Inflammatory macrophage (primary cell): ENCODE results near the gene CALD1.
A peak's percentile ranks its signal among the peaks of the same experiment; 100 is the strongest.

Source experiments
- DNase-seq, 2 donors: peaks; one replicate each; pipeline ENCODE4 v3.0.0-alpha.2; 2020 to 2022

The CALD1 gene

DNA sequence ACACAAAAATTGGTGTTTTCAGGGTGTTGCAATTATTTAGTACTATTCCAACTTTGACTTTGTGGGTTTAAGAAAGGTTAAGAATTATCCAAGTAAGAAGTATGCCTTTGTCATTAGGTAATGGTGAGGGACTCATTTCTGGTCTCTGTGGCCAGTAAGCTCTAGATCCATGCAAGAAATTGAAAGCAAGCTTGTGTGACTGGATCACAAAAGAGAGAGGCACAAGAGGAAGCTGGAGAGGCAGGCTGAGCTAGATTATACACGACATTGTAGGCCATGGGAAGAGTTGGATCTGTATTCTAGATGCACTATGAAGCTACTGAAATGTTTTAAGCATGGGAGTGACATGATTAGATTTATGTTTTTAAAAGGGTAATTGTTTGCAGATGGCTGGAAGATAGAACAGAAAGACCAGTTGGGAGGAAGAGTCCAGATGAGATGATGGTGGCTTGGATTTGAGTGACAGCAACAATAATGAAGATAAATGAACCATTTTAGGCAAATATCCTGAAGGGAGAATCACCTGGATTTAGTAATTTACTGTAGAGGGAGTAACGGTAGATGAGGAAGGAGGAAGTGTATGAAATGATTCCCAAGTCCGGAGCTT lies 50.0 kb downstream of the CALD1 start:
- DNase-seq = no peak

DNA sequence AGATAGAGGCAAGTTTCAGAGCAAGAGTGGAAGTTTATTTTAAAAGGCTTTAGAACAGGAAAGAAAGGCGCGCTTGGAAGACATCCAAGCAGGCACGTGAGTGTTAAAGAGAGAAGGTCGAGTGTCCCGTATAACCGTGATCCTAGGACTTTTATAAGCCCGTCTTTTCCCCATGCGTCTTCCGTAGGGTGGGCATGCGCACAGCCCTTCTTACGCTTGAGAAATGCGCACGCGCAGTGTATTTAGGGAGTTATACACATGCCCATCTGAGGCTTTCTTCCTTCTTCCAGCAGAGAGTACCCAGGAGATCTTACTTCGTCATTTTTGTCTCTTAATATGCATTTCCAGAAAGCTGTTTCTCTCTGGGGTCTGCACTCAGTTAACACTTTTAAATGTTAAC lies 52.4 kb downstream of the CALD1 start:
- peak in 1 of 2 donors; percentile 43 for DNase-seq

DNA sequence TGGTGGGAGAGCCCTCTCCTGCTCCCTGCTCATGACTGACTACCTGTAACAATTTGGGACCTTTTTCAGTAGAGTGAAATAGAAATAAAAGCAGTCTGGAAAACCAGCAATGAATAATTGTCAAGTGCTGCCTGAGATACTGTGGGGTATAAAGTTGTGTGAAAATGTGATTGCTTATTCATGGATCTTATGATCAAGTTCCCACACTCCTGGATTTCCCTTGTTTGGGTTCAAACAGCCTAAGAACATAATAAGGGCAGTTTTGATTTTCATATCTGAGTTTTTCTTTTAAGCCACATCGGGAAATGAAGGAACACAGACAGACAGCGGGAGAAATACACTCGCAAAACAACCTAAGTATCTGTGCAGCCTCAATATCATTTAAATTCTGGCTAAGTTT lies 52.9 kb downstream of the CALD1 start:
- DNase-seq = no peak

DNA sequence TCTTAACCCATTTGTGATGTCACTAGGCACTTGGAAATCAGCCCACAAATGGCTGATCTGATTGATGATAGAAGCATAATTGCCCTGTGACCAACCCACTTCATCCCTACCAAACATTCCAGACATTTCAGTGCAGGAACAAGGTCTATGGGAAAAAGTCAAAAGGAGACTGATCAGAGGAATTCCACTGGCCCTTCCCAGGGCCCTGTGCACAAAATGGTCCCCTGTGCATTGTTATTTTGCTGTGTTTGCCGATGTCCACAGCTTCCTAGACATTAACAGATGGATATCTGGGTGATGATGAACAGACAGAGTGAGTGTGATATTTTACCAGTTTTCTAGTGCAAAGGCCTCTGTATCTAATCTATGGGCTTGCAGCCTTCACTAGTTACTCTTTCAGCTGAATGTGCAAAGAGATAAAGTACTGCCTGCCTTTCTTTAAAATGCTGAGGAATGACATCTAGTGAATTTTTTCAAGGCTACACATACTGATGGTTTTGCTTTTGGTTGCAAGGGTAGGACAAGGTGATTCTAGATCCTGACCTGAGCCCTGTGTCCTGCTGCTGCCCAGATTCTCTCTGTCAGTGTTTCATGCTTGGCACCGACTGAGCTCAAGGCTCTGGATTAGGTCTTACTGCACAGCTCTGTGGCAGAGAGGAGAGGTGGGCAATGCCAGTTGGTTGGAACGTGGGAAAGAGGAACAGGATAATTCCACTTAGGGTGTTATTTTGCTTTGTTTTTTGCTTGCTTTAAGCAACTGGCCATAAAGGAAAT lies 55.4 kb downstream of the CALD1 start:
- no peak for DNase-seq

DNA sequence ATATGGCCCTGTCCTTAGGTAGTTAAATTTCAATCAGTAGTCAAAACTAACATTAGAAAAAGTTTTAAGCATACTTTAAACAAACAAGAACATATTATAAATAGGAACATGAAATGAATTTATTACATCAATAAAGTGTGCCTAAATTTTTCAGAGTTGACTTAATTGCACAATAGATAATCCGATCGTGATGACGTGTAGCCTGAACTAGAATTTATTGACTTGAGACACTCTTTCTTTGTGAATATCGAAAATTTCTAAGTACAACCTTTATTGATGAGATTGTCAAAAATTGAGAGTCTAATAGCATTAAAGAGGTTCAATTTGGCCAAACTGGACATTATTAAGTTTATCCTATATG lies 56.0 kb downstream of the CALD1 start:
- DNase-seq = no peak

DNA sequence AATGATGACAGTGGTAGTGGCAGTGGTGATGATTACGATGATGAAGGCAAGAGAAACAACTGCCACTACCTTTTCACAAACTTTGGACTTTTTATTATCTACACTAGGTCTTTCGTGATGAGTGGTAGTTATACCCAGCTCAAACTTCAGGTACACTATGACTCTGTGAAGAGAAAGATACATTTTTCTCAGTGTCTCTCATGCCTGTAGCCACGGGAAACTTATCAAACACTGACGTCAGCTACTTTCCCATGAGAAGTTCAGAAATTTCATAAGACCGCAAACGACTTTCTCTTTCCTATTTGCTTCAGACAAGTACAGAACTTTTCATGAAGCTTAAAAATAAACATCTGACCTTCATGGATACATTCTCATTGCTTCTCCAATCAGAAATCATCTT lies 57.0 kb downstream of the CALD1 start:
- no peak for DNase-seq

DNA sequence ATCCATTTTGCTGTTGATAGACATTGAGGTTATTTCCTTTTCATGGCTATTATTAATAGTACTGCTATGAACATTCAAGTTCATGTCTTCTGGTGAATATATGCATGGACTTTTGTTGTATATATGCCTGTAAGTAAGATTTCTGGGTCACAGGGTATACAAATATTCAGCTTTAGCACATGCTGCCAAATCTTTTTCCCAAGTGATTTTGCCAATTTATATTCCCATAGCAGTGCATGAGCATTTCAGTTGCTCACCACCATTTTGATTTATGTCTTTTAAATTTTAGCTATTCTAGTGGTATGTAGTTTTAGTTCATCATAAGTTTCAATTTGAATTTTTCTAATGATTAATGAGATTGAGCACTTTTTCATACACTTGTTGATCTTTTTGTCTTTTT lies 59.9 kb downstream of the CALD1 start:
- DNase-seq = no peak

DNA sequence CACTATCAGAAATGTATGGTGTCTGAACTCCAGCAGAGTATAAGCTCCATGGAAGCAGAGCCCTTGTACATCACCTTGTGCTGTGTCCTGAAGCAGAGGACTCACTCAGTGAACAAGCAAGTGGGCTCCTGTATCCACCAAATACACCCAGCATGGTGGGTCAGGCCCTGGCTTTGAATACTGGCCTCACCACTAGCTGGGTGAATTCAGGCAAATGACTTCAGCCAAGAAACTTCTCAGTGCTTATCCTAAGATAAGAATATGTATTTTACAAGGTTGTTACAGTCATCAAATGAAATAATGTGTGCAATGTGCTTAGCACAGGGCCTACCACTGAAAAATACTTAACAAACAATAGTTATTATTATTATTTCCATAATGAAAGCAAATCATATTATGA lies 62.6 kb downstream of the CALD1 start:
- DNase-seq = no peak

DNA sequence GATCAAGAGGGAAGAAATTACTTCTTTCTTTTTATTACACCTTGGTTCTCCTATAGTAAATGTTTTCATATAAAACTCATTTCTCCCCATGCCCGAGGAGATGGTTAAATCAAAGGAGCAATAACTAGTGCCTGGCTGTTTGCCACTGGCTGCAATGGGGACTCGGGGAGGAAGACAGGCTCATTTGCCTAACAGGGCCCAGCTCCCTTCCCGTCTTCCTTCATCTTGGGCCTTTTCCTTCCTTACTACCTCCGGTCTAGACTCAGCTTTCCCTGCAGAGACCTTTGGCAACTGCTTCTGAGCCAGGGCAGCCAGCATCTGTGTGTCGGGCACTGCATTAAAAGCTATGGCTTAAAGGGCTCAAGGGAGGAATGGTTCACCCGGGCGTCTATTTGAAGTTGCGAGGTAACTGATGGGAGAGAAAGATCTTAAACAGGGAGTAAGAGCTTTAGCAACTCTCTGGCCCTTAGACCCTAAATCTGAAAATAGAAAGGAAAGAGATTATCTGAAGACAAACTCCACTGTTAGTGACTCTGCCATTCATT lies 63.5 kb downstream of the CALD1 start:
- no peak for DNase-seq

DNA sequence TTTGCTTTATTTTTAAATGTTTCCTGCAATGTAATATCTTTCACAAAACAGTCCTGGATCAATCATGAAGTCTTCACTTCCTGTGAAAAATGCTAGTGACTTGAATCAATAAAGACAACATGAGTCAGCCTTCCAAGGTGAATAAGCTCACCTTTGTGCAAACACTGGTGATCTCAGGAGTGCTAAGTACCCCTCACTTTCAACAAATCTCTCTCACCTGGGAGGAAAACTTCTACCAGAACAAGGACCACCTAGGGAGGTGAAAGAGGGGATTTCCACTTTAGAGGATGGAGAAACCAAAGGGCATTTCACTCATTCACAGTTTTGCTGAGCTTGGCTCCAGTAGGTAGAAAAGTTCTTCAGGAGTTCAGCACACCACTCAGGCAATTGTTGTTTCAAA lies 64.8 kb downstream of the CALD1 start:
- no peak for DNase-seq

DNA sequence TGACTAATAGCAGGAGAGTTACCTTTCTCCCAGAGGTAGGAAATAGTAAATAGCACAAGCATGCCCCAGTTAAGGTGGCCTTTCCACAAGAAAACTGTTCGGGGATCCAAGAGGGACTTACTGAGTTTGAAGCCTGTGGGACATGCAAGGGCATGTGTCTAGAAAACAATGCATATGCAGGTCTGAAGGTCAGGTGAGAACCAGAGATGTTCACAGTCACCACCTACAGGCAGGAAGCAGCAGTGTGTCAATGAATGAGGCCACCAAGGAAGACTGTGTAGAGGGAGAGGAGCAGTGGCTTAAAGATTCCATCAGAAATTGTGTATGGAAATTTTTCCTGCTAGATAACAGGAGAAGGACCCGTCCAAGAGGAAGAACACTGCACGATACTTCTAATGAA lies 66.0 kb downstream of the CALD1 start:
- no peak for DNase-seq

DNA sequence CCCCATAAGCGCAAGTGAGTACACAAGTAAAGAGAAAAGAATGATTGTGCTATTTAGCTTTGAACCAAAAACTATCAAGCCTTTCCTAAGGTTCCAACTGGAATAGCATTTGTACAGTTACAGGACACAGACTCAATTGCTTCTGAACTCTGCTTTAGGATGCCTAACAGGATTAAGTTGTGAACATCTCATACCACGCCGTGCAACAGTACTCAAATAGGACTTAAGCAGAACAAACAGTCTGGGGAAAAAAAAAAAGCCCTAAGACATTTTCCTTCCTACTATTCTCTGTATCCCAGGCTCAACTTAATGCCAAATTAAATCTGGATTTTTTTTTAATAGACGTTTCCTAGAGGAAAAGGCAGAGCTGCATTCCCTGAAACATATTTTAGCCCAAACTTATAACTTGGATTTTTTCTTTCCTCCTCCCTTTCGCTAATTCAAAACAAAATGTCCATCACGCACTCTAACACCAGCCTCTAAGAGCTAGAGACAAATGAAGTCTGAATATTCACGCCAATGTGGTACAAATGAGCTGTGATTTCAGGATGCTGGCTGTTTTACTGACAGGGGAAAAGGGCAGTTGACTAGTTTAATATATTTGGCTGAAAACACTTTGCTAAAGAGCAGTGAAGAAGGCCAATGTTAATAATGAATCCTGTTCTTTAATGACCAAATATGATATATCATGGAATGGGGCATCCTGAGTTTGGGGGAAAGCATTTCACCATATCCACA lies 68.6 kb downstream of the CALD1 start:
- no peak for DNase-seq

DNA sequence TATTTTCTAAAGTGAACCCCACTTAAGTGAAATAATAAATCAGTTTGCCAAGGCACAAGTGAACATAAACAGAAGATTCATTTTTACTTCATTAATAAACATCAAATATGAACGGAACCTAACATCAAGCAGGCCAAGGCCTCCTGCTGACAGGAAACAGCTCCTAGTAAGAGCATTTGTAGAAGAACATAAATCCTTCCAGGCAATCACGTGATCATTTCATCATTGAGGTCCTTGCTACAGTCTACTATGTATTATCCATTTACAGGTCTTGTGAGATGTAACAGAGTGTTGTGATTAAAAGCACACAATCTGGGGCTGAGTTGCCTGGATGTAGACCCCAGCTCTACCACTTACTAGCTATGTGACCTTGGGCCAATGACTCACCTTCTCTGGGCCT lies 70.6 kb downstream of the CALD1 start:
- DNase-seq = no peak

DNA sequence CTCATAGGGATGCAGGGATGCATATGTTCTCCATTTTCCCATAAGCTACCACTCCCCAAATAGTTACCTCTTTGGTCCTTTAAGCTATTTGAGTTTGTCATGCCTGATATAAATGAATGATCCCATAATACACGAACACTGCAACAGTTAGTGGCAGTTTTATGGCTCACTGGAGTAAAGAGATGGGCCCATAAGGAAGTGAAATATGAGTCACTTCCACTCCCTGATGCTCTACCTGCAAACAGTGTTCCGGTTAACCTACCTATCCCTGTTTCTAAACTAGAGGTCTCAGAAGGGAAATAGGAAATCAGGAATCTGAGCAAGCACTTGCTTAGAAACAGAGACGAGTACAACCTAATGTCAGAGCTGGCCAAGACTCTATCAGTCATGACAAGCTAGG lies 71.7 kb downstream of the CALD1 start:
- DNase-seq = no peak

DNA sequence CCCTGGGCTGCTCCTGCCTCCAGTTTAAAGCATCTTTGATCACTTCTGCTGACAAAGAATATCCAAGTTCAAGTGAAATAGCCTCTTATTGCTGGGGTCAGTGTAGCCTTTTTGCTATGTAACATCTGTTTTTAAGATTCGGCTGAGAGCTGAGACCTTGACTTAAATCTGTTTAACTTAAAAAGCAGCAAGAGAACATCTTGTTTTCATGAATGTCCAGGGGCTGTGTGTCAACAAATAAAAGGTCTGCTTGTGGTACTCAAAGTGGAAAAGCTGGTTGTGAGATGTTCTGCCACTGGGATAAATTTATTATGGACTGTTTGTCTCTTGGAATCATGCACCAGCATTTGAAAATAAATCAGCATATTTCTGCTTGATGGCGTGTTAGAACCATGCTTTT lies 73.2 kb downstream of the CALD1 start:
- DNase-seq = no peak

DNA sequence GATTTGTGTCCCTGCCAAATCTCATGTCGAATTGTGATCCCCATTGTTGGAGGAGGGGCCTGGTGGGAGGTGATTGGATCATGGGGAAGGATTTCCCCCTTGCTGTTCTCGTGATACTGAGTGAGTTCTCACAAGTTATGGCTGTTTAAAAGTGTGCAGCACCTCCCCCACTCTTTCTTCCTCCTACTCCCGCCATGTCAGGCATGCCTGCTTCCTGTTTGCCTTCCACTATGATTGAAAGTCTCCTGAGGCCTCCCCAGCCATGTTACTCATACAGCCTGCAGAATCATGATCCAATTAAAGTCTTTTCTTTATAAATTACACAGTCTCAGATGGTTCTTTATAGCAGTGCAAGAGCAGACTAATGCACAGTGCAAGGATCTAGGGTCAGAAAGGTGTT lies 75.4 kb downstream of the CALD1 start:
- DNase-seq = peak; percentile 11 to 28

DNA sequence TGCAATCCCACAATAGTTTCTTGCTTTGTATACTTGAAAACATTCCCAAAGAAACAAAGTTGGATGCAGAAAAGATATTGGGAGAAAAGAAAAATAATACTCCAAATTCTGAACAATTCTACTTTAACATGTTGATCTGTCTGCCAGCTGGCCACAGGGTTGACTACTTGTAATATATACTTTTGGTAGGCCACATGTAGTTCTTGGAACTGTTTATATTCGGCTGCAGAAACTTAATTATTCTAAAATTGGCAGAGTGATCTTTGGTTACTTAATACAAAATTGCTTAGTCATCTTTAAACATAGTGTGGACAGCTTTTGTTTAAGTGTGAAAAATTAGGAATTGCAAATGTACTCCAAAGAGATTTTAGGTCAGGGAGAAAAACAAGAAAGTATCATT lies 76.0 kb downstream of the CALD1 start:
- no peak for DNase-seq

DNA sequence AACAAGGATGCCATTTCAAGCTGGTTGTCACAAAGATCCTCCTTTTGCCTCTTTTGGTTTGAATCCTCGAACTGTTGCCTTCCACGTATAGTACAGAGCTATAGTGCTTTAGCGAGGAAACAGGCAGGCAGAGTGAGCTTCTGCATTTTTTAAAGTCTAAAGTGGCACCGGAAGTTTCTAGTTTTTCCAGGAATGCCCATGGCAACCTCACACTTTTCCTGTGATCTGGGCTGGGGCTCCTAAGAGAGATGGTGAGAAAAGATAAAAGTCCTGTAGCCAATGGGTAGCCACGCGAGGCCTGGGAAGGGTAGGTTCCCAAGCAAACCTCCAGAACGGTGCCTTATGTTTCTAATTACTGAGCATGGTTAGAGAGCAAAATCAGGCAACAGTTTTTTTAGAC lies 76.7 kb downstream of the CALD1 start:
- DNase-seq = no peak

DNA sequence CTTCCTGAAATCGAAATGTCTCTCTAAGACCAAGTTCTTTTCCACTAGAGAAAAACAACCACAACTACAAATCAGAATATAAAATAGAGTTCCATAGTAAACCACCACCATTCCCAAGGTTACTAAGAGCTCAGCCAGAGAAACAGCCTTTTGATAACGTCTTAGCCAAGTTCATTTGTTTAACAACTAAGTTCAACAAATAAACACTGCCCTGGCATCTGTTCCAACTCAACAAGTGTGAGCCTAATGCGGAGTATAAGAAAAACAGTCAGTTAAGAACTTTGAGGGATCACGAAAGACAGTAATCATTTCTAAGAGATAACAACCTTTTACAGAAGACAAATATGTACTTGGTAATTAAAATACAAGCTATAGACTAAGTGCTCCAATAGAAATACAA lies 77.3 kb downstream of the CALD1 start:
- no peak for DNase-seq

DNA sequence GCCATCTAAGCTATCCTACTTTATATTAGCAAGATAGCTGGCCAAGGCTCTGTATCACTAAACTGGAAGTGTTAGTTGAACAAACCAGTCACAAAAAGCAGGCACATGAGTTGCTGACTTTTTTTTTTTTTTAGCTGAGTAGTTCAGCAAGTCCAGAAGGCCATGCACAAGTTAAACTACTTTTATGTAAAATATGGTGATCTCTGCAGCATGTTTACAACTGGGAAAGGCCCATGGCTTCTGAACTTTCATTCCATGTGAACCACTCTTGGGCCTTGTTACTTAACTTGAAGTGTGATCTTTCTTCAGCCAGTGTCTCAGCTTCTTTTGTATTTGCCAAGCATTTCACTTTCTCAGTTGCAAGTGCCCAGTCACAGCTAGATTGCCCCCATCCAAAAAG lies 78.5 kb downstream of the CALD1 start:
- no peak for DNase-seq

DNA sequence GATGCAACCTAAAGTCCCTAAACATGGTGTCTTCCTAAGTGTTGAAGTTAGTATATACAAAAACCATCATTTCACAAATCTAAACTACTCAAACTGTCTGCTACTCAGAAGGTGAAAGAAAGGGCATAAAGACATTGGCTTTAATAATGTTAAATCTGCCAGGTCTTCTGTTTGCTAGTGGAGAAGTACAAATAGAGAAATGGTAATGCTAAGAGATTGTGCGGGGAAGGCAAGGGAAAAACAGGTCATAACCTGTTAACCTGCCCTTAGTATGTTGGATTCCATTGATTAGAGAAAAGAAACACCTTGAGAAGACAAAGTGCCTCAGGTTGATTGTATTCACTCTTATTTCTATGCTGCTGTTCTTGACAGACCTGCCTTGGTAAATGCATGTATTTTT lies 80.3 kb downstream of the CALD1 start:
- no peak for DNase-seq

DNA sequence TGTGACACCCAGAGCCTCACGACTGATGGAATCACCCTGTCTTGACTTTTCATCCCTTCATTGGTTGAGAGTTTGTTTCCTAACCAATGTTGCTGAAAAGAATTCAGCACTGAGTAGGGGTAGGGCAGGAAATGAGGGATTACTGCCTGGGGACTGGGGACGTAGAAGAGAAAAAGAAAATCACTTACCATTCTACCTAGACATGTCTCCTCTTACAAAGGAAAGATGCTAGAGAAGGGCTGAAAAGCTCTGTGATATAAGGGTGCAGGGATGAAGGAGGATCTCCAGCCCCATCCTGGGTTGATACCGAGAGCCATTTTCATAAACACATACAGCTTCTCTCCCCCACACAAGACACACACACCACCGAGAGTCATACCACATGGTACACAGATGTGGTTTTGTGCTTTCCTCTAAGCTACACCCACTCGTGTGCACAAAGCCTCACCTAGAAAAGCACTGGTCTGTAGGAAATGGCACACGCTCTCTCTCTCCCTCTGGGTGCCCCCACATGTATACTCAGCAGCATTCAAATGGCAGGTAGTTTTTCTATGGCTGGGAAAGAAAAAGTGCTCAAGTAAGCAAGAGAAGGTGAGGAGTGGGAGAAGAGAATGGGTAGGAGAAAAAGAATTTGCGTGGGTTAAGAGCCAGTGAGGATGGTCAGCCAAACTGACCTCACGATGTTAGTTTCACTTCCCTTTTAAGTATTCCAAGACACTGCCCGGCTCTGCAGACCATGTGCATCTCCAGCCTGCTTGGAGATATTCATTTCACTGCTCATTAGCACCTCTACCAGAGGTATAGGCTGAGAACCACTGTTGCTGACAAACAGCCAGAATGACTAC lies 85.8 kb downstream of the CALD1 start:
- peak; percentile 47 for DNase-seq

DNA sequence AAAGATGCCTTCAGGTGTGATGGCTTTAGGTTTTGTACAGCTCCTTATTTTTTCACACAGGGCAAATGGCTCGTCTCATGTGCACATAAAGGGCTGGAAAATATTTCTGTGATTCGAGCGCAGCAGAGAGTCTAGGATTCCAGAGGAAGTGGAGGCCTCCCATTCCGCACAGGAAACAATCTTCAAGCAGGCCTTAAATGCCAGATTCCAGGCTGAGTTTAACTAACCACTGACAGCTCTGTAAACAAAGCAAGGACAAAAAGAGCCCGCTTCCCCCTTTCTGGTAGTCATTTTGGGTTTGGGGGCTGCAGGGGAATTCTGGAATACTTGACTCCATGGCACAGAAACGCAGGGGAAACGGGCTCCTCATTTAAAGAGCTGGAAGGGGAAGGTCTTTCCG lies 87.2 kb downstream of the CALD1 start:
- no peak for DNase-seq
